ENCODE results near the gene ADARB1. TPM values are rescaled to one million over a fixed set of nuclear protein-coding genes. Genes with fewer than 3 reads are reported as not detected.

The ADARB1 gene
- total RNA-seq, 1 experiment from 2014 or later: 2.9 TPM

DNA sequence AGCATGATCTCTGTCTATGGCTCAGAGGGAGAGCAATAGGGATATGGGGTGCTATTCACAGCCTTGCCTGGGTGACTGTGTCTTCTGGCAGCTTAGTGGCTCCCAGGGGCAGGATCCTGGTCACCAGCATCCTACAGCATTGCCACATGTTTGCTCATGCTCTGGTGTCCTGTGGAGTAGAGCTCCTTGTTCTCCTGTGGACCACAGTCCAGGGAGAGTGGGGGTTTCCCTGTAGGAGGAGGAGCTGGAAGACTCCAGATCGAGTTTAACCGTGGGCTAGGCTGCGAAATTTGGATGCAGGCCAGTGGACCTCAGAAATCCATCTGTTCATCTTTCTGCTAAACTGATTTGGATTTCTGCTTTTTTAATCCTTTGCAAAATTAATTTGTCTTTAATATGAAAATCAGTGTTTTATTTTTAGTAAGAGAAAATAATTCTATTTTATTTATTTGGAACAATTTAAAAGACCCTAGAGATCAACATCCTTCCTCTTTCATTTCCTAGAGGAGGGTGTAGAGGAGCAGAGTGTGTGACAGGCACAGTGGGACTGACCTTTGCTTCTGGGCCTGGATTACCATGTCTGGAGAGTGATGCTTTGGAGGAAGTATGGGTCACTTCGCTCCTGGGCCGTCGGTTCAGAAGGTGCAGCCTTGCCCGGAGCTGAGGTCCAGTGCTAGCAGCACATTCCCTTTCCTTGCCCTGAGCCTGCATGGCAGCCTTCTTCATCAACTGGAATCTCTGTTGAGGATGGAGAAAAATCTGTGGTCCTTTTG lies 17.4 kb downstream of the ADARB1 start:
- Histone ChIP-seq H3K9me3 (no peaks in the 10 kb centered on the region), H3K36me3 (no peaks in the 10 kb centered on the region), H3K27me3 (no peaks in the 10 kb centered on the region), H3K4me3 (no peak overlapping the region)
- no peak for DNase-seq

DNA sequence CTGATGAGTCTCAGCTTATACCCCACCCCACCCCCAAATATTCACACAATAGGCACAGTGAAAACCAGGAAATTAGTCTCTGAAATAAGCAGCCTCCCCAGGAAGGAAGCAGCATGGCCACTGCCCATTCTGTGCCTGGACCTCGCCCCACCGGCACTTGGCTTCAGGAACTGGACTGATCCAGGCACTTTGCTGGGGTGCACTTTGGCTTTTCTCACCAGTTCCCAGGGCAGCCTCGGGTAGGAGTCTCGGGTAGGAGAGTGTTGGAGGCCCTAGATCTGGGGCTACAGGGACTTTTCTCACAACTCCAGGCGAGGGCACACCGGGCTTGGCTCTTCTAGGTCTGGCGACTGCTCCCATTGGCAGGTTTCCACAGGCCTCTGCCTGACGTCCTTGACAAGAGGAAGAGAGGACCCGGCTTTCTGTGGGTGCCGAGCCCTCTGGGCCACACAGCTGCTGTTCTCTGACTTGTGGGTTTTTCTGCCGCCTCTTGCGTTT lies 18.7 kb downstream of the ADARB1 start:
- H3K36me3 ChIP-seq: no peaks in the 10 kb centered on the region
- no peaks in the 10 kb centered on the region for H3K27me3 ChIP-seq
- no peak for DNase-seq
- no peak overlapping the region for H3K4me3 ChIP-seq
- H3K9me3 ChIP-seq: no peaks in the 10 kb centered on the region

DNA sequence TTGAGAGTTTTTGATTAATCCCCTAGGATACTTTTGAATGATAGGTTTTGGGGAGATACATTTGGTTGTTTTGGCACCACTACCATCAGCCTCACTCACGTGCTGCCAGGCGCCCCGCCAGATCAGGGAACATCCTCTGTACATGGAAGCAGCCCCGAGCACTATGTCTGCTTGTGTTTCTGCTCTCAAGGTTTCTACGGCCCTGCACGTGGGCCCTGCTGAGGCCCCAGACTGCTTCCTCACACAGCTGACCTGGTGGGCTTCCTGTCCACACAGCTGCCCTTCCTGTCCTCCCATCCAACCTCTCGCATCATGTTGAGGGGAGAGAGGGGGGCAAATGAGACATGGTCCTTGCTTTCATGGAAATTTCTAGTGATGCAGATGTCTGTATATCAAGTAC lies 20.0 kb downstream of the ADARB1 start:
- H3K4me3 ChIP-seq: no peak overlapping the region
- H3K9me3 ChIP-seq: no peaks in the 10 kb centered on the region
- no peaks in the 10 kb centered on the region for H3K27me3 ChIP-seq
- no peak for DNase-seq
- H3K36me3 ChIP-seq: no peaks in the 10 kb centered on the region

DNA sequence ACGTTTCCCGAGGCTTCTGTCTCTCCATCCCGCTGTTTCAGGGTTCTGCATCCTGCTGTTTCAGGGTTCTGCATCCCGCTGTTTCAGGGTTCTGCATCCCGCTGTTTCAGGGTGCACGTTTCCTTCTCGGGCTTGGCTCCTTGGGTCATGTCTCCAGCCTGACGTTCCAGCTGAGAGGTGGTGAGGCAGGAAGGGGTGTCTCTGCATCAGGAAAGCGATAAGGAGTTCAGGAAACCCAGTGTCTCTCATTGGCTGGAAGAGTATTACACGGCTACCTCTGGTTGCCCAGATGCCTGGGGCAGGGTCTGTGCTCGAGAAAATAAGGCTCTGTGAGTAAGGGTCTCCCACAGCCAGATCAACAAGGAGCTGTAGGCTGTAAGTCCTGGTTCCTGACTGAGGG lies 21.1 kb downstream of the ADARB1 start:
- Histone ChIP-seq H3K36me3 (no peaks in the 10 kb centered on the region), H3K4me3 (no peak overlapping the region), H3K9me3 (no peaks in the 10 kb centered on the region), H3K27me3 (no peaks in the 10 kb centered on the region)
- DNase-seq: no peak

DNA sequence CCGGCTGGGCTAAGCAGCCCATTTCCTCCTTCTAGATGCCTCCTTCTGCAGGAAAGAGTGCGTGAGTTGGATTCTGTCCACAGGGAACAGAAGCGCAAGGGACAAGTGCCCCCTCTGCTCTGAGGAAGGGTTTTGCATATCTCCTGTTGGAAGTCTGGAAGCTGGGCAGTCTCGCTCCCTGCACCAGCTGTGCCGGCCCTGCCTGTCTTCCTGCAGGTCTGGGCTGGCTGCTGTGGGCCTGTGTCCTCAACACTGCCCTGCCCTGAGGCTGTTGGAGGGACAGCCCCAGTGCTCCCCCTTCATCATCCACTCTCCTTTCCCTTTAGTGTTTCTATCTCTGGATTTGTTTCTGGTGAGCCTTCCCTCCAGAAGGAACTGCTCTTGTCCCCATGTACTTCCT lies 21.8 kb downstream of the ADARB1 start:
- Histone ChIP-seq H3K36me3 (no peaks in the 10 kb centered on the region), H3K9me3 (no peaks in the 10 kb centered on the region), H3K27me3 (no peaks in the 10 kb centered on the region), H3K4me3 (no peak overlapping the region)
- DNase-seq: no peak

DNA sequence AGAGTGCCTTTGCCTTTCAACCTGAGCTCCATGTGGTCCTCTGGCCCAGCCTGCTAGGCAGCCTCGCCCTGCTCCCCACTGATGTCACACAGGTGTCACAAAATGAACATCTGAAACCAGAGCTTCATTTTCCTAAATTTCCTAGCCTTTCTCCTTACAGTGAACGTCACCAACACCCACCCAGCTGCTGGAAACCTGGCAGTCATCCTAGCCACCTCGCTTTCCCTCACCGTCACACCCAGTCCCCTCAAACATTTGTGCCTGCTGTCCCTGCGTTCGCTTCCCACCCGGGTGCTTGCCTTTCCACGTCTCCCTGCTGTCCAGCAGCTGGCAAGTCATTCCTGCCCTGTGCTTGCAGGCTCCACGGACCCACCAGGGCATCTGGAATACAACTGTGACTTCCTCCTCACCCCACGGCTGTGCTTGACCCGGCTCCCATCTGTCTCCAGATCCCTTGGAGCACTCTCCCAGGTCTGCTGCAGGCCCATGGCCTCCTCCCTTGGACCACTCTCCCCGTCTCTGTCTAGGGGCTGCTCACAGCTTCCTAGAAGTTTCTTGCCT lies 23.5 kb downstream of the ADARB1 start:
- no peak overlapping the region for H3K4me3 ChIP-seq
- H3K9me3 ChIP-seq: no peaks in the 10 kb centered on the region
- no peak for DNase-seq
- no peaks in the 10 kb centered on the region for H3K27me3 ChIP-seq
- no peaks in the 10 kb centered on the region for H3K36me3 ChIP-seq

DNA sequence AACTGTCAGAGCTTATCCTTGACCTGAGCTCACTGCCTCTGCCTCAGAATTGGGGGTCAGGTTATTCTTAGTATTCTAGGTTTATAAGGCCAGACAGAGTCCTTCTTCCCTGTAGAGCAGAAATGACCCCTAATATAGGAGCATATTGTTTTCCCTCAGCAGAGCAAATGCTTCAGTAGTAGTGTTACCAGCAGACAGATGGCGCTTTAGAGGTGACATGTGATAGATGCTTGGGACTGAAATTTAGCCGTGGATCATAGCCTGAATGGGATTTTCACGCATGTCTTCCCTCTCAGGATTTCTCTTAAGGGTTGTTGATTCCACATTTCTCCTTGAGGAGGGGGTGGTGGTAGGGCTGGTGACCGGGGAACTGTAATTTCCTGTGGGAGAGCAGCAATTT lies 24.5 kb downstream of the ADARB1 start:
- H3K9me3 ChIP-seq: no peaks in the 10 kb centered on the region
- H3K27me3 ChIP-seq: no peaks in the 10 kb centered on the region
- H3K36me3 ChIP-seq: no peaks in the 10 kb centered on the region
- no peak for DNase-seq
- no peak overlapping the region for H3K4me3 ChIP-seq

DNA sequence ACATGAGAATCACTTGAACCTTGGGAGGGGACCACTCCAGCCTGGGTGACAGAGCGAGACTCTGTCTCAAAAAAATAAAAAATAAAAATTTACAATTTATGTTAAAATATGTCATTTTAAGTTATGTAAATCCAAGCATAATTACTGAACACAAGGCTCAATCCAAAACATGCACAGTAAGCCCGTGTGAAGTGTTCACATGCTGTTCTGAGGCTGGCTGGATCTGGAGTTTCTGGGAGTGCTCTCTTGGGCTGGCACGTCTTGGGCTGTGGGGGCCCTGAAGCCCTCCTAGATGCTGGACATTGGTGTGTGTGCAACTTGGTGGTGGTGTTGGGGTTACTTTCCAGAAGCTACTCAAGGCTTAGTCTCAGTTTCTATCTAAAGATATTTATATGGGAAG lies 25.2 kb downstream of the ADARB1 start:
- no peak for DNase-seq
- H3K36me3 ChIP-seq: no peaks in the 10 kb centered on the region
- H3K9me3 ChIP-seq: no peaks in the 10 kb centered on the region
- no peak overlapping the region for H3K4me3 ChIP-seq
- no peaks in the 10 kb centered on the region for H3K27me3 ChIP-seq

DNA sequence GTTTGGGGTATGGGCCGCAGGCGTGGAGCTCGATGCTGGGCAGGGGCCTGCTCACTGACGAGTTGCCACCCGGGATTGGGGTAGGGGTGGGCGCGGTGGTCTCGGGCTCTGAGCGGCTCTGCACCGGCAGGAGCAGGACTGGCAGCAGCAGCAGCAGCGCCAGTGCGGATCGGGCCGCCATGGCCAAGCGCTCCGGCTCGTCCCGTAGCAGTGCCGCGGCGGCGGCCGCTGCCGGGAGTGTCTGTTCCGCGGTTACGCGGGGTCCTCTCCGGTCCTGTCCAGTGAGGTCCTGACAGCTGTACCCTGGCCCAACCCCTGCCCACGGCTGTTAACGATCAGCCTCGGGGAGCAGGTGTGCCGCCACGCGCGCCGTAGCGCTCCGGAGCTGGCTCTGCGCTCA lies 26.5 kb downstream of the ADARB1 start:
- no peaks in the 10 kb centered on the region for H3K9me3 ChIP-seq
- no peak overlapping the region for H3K4me3 ChIP-seq
- H3K36me3 ChIP-seq: no peaks in the 10 kb centered on the region
- DNase-seq: no peak
- no peaks in the 10 kb centered on the region for H3K27me3 ChIP-seq

DNA sequence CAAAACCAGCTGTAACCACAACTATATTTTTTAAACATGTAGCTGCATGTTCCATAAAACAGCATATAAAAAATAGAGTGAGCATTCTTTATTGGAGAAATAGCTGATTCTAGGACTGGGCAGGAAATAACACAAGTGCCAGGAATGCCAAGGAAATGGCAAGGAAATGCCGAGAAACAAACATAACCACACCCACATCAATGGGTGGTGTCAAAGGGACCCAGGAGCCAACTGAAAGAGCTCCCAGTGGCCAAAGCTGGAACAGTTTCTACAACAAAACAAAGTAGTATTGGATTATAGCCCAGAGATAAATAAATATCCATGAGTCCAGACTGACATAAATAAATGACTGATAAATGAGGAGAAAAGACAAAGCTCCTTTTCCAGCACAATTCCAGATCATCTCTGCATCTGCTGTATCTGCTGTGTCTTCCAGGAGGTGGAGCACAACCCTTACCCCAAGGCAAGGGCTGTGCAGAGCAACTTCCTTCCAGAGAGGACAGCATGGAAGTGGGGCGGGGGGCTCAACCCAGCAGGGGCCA lies 28.1 kb downstream of the ADARB1 start:
- no peaks in the 10 kb centered on the region for H3K9me3 ChIP-seq
- no peaks in the 10 kb centered on the region for H3K36me3 ChIP-seq
- H3K27me3 ChIP-seq: no peaks in the 10 kb centered on the region
- H3K4me3 ChIP-seq: no peak overlapping the region
- DNase-seq: peak; percentile 90

DNA sequence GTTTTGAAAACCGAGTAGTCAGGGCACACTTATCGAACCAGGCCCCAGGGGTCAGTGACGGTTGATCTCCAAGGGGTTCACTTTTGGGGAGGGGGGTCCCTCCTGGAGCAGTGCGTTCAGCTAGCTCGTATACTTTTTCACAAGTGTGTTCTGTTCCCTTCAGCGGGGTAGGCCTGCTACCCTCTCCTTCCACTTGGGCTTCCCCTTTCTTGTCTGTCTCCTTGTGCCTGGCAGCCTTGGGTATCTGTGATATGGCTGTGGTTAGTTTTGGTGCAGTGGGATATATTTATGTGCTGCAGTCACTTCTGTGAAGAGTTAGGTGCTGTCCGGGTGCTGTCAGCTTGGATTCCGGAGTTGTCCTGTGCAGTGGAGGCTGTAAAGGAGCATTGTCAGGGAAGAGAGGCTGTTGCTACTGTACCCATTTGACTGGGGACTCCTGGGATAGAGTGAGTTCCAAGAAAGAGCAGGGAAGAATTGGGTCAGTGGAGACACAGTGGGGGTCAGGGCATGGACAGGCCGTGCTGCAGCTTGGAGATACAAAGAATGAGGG lies 29.7 kb downstream of the ADARB1 start:
- Histone ChIP-seq H3K9me3 (no peaks in the 10 kb centered on the region), H3K27me3 (no peaks in the 10 kb centered on the region), H3K4me3 (no peak overlapping the region), H3K36me3 (no peaks in the 10 kb centered on the region)
- DNase-seq: no peak

DNA sequence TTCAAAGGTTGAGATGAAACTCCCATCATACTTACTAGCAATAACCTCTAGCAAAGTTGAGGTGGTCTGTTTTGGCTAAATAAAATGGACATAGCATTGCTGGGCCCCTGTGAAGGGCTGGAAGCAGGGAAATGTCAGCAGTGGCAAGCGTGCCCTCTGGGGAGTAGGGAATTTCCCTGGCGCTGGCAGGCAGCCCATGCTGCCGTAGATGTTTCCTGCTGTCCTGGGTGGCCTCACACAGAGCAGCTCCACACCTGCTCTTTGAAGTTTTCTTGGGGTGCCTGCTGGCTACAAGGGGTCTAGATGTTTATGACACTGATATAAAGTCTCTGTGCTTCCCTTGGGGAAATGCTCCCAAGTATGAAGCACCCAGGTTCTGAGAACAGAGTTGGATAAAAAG lies 30.2 kb downstream of the ADARB1 start:
- Histone ChIP-seq H3K9me3 (no peaks in the 10 kb centered on the region), H3K4me3 (no peak overlapping the region), H3K27me3 (no peaks in the 10 kb centered on the region), H3K36me3 (no peaks in the 10 kb centered on the region)
- no peak for DNase-seq

DNA sequence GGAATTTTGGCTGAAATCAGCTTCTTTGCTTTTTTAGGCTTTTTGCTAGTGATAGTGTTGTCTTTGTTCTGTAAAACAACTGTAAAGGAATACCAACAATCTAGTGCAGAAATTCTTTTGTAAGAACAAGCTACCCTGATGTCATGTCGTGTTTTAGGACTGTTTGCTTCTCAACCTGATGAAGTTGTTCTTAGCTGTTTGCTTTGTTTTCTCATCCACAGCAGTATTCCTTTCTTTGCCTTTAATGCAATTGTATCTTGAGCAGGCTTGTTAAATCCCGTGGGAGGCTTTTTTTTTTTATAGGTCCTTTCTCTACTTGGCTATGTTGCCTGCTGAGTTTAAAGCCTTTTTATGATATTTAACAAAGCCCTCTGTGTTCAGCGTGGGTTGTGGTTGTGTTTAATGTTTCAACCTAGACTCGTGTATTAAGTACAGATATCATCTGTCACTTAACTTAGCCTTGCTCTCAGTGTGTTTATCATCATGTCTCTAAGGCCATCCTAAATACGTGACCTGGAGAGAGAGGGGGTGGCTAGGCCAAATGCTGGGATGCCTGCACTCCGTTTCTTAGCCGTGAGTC lies 31.6 kb downstream of the ADARB1 start:
- Histone ChIP-seq H3K9me3 (no peaks in the 10 kb centered on the region), H3K36me3 (no peaks in the 10 kb centered on the region), H3K27me3 (no peaks in the 10 kb centered on the region), H3K4me3 (no peak overlapping the region)
- no peak for DNase-seq

DNA sequence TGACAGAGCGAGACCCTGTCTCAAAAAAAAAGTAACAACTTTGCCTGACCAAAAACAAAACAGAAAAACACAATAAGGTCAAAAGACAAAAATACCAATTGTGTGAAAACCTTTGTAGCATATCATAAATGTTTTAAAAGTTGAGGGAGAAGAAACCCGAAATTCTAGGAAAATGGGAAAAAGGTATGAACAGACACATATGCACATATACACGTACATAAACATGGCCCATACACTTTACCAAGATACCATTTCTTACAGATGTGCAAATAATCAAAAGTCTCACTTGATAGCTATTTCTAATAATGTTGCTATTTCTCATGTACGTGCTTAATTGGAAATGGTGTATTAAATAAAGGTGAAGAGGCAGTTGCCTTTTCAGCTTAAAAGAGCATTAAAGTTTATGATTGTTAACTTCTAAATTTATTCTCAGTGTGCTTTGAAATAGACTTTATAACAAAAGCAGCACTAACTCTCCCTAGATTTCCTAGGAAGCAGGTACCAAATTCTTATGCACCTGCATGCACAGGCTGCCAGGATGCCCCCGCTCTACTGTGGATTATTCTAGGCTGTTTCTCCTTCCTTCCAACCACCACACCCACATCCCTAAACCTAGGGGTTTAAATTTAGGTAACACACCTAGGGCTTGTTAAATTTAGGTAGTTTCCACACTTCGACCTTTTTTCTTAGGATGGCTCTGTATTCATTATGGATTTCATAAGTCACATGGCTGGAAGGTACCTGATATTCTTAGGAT lies 33.8 kb downstream of the ADARB1 start:
- Histone ChIP-seq H3K27me3 (no peaks in the 10 kb centered on the region), H3K4me3 (no peak overlapping the region), H3K36me3 (no peaks in the 10 kb centered on the region), H3K9me3 (no peaks in the 10 kb centered on the region)
- no peak for DNase-seq

DNA sequence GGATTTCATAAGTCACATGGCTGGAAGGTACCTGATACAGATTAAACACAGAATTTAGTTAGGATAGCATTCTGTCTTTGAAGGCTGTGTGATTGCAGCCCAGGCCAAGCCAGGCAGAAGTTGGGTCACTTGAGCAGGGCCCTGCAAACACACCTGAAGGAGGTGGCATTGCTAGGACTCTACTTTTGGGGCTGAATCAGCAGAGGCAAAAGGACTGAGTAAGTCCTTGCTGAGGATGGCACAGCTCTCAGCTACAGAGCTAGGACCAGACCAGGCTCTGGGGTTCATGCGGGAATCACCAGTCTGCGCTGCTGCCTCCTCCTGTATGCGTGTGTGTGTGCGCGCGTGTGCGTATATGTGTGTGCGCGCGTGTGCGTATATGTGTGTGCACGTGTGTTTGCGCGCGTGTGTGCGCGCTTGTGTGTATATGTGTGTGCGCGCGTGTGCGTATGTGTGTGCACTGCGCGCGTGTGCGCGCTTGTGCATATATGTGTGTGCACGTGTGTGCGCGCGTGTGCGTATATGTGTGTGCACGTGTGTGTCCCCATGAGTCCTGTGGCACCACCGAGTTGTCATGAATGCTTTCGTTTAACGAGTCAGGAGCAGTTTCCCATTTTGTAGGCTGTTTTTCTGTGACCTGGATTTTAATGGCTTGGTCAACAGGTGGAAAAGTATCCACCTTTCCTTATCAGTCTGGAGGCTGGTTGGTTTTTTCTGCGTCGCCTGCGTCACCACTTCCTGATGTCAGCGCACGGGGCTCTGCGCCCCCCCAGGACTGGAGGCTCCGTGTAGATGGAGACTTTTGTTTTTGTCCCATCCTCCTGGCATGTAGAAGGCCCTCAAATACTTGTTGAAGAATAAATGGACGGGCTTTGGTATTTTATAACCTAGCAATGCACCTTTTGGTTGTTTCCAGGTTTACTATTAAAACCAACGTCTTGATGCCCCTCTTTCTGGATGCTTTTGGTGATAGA lies 34.7 kb downstream of the ADARB1 start:
- DNase-seq: no peak
- no peaks in the 10 kb centered on the region for H3K27me3 ChIP-seq
- H3K9me3 ChIP-seq: no peaks in the 10 kb centered on the region
- no peaks in the 10 kb centered on the region for H3K36me3 ChIP-seq
- no peak overlapping the region for H3K4me3 ChIP-seq
